NCI-H2196 treated with DMSO at 0.1 percent for 48 hours (cell line): ENCODE results near the gene PDE10A.

Experiments used
- DNase-seq: peaks from one replicate; lab custom pipeline; 2025; ENCODE audit not compliant: unreplicated experiment; lab: John Stamatoyannopoulos, UW

The PDE10A gene

GRCh38 chr6:165678904-165679303 is 15.9 kb upstream of the PDE10A start:
- no peak for DNase-seq

GRCh38 chr6:165678429-165678828 is 15.4 kb upstream of the PDE10A start:
- DNase-seq = no peak

- DNase-seq = no peak
Observed at GRCh38 chr6:165677091-165677490, 14.1 kb upstream of the PDE10A start.

- DNase-seq = no peak
Observed at GRCh38 chr6:165676435-165677068, 13.5 kb upstream of the PDE10A start.

GRCh38 chr6:165675120-165675519 is 12.1 kb upstream of the PDE10A start:
- DNase-seq = no peak

- no peak for DNase-seq
Observed at GRCh38 chr6:165674155-165675029, 11.4 kb upstream of the PDE10A start.

GRCh38 chr6:165671222-165671768 is 8.3 kb upstream of the PDE10A start:
- no peak for DNase-seq

GRCh38 chr6:165668951-165669350 is 5.9 kb upstream of the PDE10A start:
- no peak for DNase-seq

- DNase-seq = no peak
Observed at GRCh38 chr6:165665384-165665672, 2.3 kb upstream of the PDE10A start.

GRCh38 chr6:165664559-165665383 is 1.7 kb upstream of the PDE10A start:
- no peak for DNase-seq

GRCh38 chr6:165663736-165664558 is 906 bp upstream of the PDE10A start:
- DNase-seq = no peak

GRCh38 chr6:165663377-165663735 is 315 bp upstream of the PDE10A start:
- DNase-seq = no peak

GRCh38 chr6:165662041-165662748 is 846 bp downstream of the PDE10A start:
- DNase-seq = no peak

GRCh38 chr6:165661664-165662025 is 1.4 kb downstream of the PDE10A start:
- no peak for DNase-seq

- no peak for DNase-seq
Observed at GRCh38 chr6:165660857-165661663, 2.0 kb downstream of the PDE10A start.

- DNase-seq = no peak
Observed at GRCh38 chr6:165659945-165660856, 2.8 kb downstream of the PDE10A start.

- DNase-seq = no peak
Observed at GRCh38 chr6:165658395-165659058, 4.5 kb downstream of the PDE10A start.

- no peak for DNase-seq
Observed at GRCh38 chr6:165657325-165657680, 5.7 kb downstream of the PDE10A start.
